Measurements from ENCODE around the gene C1orf50.

DNA sequence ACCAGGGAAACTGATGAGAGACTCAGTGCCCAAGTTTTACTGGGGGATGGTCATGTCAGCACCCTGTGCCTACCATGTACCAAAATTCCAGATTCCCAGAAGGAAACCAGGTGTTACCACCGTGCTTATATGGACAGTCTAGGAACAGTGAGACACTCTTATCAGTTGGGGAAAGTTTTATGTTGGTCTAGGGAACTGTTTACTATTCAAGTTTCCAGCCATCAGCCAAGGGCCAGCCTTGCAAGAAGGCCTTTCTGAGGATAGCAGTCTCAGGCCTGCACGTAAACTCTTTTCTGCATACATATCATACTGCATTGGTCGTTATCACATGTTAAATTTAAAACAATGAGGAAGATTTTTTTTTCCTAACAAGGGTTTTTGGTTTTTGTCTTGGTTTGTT is 30.4 kb downstream of the C1orf50 start:
- TF ChIP-seq TAF1 (IDR thresholded peaks at IDR 0.05; ENCODE audit: borderline replicate concordance, insufficient read depth, low read length), result no peak
- no peak for TF ChIP-seq POLR2AphosphoS5 (IDR thresholded peaks at IDR 0.05; ENCODE audit: low read depth, low read length)

All from PFSK-1 (cell line).